ENCODE data around the gene TENM4.

The TENM4 gene

DNA sequence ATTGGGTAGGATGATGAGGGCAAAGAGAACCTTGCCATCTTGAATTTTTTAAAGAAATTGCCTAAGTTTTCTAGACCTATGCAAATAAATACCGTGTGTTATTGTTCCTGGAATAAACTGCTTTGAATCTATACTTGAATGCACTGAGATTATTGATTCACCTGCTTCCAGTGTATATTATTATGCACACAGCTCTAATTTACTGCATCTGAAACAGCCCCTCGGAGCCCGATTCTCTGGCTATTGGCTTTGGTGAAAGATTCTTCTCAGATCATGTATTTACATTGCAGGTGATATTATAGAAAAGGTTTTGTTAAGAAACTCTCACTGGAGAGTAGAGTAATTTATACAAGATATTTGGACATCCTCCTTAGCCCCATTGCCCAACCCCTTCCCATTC is 254.2 kb downstream of the TENM4 start:
- no peak for DNase-seq (ENCODE audit: low read depth in 2 of 3, low spot score in 2 of 3)

DNA sequence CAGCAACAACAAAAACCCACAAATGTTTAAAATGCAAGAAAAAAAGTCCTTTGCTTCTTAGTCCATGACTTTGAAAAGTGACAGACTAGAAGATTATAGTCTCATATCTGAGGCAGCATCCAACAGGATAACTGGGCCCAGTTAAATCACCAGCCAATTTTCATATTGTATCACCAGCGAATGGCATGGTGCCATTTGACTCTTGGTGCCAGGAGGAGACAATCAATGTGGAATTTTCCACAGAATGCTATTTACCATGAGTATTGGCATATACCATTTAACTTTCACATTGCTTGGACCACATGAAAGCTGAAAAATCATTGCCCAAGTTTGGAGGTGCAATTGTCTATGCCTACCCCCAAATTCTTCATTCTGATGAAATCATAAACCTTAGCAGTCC is 255.5 kb downstream of the TENM4 start:
- no peak for DNase-seq (ENCODE audit: low read depth in 2 of 3, low spot score in 2 of 3)

- DNase-seq (ENCODE audit: low read depth in 2 of 3, low spot score in 2 of 3): no peak
Observed at GRCh38 chr11:79184285-79184684, 256.5 kb downstream of the TENM4 start.

- no peak for DNase-seq (ENCODE audit: low read depth in 2 of 3, low spot score in 2 of 3)
Observed at GRCh38 chr11:79182794-79183193, 258.0 kb downstream of the TENM4 start.

DNA sequence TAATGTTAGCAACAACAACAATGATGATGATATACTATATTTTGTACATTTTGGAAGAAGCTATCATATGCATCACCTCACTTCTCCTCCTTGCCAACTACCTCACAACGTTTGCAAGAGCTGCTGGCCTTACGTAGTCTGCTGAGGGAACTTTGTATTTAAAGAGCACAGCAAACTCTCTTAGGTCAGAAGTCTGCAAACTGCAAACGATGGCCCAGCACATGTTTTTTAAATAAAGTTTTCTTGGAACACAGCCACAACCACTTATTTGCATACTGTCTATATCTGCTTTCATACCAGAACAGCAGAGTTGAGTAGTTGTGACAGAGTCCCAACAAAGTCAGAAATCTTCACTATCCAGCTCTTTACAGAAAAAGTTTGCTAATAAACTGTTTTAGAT is 261.7 kb downstream of the TENM4 start:
- no peak for DNase-seq (ENCODE audit: low read depth in 2 of 3, low spot score in 2 of 3)

DNA sequence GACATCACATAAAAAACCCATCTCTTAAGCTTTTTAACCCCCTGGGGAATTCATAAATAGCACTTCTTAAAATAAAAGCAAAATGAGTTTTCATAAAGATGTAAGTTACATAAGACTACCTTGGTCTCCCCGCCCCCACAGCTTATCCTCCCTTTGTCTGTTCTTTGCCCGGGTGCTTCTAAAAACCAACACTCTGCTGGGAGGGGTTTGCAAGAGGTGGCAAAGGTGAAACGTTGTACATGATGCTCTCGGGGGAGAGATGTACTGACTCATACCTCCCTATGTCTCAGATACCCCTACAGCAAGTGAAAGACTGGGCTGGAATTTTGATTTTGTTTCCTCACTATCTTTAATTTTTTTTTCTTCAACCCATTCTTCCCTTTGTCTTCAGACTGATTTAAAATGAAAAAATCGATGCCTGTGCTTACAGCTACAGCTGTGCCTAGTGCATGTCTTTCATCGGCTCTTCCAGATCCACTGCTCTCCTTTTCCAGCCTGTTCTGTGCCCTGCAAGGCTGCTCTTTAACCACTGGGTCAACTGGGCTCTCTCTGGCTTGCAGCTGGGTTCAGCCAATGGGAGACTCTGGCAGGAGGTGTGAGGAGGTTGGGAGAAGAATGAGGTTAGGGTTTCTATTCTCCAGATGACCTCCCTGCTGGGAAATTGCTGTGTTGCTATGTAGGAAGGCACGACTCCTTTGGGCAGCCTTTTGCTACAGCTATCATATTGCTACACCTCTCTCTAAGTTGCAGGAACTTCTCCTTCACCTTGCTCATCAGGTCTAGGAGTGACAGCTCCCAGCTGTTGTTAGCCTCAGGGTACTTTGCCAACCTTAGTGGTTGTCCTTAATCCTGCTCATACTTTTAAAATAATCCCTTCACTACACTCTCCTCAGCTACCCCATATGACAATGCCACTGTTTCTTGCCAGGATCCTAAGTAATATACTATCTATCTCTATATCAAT is 266.5 kb downstream of the TENM4 start:
- no peak for DNase-seq (ENCODE audit: low read depth in 2 of 3, low spot score in 2 of 3)

DNA sequence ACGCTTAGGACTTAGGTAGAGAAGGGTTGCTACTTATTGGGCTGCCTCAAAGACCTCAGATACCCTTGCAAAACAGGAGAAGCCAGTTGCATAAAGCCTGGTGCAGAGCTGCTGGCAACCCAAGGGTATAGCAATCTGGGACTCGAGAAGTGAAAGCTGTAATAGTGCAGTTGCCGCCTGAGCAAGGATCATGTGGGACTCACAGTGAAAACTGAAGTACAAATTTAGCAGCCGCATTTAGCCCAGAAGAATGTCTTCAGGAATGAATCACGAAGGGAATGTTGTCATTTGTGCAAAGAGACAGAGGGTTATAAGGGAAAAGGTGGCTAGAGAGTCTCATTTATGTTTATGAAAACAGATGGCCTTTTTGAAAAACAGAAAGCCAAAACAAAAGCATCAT is 267.2 kb downstream of the TENM4 start:
- no peak for DNase-seq (ENCODE audit: low read depth in 2 of 3, low spot score in 2 of 3)

DNA sequence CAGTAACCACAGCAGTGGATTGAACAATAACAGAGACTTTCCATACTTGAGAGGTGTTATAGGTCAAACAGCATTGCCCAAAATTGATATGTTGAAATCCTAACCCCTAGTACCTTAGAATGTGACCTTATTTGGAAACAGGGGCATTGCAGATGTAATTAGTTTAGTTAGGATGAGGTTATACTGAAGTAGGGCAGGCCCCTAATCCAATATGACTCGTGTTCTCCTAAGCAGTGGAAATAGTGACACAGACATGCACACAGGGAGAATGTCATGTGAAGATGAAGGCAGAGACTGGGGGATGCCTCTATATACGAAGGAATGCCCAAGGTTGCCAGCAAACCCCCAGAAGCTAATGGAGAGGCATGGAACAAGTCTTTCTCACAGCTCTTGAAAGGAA is 270.5 kb downstream of the TENM4 start:
- DNase-seq (ENCODE audit: low read depth in 2 of 3, low spot score in 2 of 3): no peak

DNA sequence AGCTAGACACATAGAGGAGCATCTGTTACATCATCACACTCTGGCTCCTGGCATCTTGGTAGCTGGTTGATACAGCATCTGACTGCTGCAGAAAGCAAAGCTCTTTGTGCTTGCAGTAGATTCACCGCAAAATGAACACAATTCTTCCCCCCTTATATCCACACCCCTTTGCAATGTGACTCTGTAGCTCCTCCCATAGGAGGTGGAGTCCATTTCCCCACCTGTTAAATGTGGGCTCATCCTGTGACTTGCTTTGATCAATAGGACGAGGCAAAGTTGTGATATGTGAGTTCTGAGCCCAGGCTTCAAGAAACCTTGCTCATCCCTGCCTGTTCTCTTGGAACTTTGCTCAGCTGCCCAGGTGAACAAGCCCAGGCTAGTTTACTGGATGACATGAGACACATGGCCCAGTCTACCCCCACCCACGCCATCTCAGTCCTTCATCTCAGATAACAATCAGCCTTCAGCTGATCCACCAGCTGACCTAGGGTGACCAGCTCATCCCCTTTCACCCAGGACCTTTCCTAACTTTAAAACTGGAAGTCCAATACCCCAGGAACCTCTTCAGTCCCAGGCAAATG is 272.2 kb downstream of the TENM4 start:
- DNase-seq (ENCODE audit: low read depth in 2 of 3, low spot score in 2 of 3): no peak

DNA sequence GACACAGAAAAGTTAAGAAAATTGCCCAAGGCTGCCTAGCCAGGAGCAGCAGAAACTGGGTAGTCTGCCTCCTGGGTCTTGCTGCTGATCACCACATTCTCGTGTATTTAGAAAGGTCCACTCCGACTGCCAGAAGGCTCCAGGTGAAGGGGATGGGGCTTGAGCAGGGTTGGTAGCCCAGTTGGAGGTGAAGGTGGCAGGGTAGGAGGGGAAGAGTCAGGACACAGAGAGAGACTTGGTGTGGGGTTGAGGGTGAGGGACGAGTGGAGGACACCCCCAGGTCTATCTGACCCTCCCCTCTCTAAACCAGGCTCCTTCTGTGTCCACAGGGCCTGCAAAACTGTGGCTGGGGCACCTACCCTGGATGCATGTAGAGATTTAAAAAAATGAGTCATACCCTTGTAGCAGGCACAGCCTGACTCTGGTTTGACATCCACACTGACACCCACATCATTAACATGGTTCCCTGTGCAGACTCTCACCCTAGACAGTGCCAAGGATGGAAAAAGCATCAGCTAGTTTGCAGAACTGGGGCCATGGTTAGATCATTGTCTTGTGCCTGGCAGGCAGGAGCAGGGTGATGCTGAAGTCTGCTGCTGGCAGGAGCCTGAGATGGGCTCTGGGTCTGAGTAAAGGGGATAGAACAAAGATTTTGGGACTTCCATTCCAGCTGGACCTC is 273.2 kb downstream of the TENM4 start:
- DNase-seq (ENCODE audit: low read depth in 2 of 3, low spot score in 2 of 3): no peak

DNA sequence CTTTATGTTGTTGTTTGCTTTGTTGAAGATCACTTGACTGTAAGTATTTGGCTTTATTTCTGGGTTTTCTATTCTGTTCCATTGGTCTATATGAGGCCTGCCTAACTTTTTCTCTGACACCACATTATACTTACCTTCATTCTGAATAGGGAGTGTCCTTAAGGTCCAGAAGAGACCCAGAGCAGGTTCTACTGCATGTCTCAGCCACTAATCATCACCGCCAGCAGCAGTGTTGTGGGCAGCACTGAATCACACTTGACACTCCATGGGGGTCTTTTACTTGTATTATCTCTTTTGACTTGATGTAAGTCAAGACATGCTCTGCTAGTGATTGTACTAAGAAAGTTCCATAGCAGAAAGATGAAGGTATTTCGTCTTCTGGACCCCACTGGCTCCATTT is 274.9 kb downstream of the TENM4 start:
- no peak for DNase-seq (ENCODE audit: low read depth in 2 of 3, low spot score in 2 of 3)

GRCh38 chr11:79160791-79161403 is 279.9 kb downstream of the TENM4 start:
- no peak for DNase-seq (ENCODE audit: low read depth in 2 of 3, low spot score in 2 of 3)

DNA sequence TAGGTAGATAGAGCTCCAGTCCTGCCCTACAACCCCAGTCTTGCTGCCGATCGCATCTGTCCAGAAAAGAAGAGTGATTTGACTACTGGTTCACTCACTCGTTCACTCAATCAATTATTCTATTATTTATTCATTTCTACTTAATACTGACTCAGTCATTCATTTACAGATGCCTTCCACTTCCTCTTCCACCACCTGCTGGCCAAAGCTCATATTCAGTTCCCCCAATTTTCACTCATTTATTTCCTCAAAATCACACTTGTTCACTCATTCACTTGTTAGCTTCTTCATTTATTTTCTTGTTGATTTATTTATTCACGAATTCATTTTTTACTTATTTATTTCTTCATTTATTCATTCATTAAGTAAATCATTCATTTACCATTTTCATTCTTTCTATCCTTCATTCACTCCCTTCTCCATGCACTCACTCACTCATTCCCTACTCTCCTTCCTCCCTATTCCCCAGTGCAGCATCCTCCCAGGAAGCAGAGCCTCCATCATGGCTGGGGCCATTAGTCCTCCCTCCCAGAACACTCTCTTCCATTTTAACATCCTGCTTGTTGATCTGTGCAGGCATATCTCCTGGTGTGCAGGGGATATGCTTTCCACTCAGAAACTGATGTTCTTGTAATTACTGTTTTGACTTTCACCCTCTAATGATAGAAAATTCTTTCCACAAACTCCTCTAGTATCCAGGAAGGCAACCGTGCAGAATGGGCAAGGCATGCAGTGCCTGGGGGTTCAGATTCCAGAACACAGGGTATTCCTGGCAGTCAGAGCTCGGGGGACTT is 281.0 kb downstream of the TENM4 start:
- DNase-seq (ENCODE audit: low read depth in 2 of 3, low spot score in 2 of 3): no peak

DNA sequence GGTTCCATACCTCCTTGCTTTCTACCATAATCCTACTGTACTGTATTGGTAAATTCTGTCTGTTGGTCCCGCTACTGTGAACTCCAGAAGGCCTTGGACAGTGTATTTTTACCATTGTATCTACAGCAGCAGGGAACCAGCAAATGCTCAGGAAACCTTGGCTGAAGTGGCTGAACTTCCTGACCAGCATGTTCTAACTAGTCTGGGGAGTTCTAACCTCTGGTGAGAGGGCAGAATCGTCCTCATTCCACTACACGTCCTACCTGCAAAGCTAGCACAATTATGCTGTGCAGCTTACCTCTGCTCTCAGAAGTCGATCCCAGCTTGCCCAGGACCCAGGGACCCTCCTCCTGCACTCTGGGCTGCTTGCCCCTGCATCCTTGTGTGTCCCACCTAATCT is 283.1 kb downstream of the TENM4 start:
- DNase-seq (ENCODE audit: low read depth in 2 of 3, low spot score in 2 of 3): no peak

- no peak for DNase-seq (ENCODE audit: low read depth in 2 of 3, low spot score in 2 of 3)
Observed at GRCh38 chr11:79156031-79156430, 284.8 kb downstream of the TENM4 start.

GRCh38 chr11:79155237-79155636 is 285.6 kb downstream of the TENM4 start:
- no peak for DNase-seq (ENCODE audit: low read depth in 2 of 3, low spot score in 2 of 3)

DNA sequence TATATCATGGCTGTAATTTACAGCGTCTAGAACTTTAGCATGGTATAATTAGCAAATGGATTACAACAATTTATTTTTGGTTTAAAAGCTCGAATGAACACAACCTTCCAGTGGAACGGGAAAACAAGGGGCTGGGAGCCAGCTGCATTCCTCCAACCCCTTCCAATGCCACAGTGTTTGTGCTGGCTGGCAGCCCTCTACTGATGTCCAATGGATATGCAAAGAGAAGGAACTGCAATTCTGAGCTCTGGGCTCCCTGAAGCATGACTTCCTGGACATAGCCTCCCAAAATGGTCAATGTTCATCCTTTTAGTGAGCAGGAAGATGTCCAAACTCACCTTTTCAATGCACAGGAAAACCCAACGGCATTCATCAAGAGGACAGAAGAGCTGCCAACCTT is 288.3 kb downstream of the TENM4 start:
- no peak for DNase-seq (ENCODE audit: low read depth in 2 of 3, low spot score in 2 of 3)

GRCh38 chr11:79151396-79151795 is 289.4 kb downstream of the TENM4 start:
- DNase-seq (ENCODE audit: low read depth in 2 of 3, low spot score in 2 of 3): no peak

GRCh38 chr11:79150966-79151365 is 289.9 kb downstream of the TENM4 start:
- DNase-seq (ENCODE audit: low read depth in 2 of 3, low spot score in 2 of 3): no peak

GRCh38 chr11:79150320-79150719 is 290.5 kb downstream of the TENM4 start:
- no peak for DNase-seq (ENCODE audit: low read depth in 2 of 3, low spot score in 2 of 3)

DNA sequence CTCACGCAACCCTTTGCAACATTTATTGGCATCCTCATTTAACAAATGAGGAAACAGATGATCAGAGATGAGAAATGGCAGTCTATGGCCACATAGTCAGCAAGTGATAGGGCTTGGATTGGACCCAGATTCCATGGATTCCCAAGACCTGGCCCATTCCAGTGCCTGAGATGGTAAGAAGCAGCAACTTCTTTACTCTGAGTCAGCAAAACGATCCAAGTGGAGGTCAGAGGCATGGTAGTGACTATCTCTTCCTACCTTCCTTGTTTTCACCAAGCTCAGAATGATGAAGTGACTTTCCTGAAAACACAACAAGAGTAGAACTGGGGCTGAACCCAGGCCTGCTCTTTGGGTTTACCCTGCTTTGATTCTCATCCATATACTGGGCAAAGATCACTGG is 293.1 kb downstream of the TENM4 start:
- DNase-seq (ENCODE audit: low read depth in 2 of 3, low spot score in 2 of 3): no peak

Data from activated CD8-positive, alpha-beta memory T cell treated with anti-CD3 and anti-CD28 coated beads for 48 hours (primary cell).